Esophagus muscularis mucosa (tissue), 4 donors: Measurements from ENCODE around the gene SNRNP35. TPM values are rescaled to one million over a fixed set of nuclear protein-coding genes. Genes with fewer than 3 reads are reported as not detected.
A peak's percentile ranks its signal among the peaks of the same experiment; 100 is the strongest.

Source experiments
- DNase-seq: peaks from one replicate; pipeline ENCODE4 v3.0.0-alpha.2; 2017; ENCODE audit errors: extremely low spot score
- H3K27ac ChIP-seq, 4 donors: fragments of 200-600 bp; sonication (generic); replicated peaks in 1 of 4; 1 replicate in 3 of 4; 2 replicates in 1 of 4; pipeline ENCODE4 v1.5.1; 2016 to 2019; ENCODE audit warnings: mild to moderate bottlenecking in 1 of 4
- H3K27me3 ChIP-seq, 4 donors: fragments of 200-600 bp; sonication (generic); one replicate each; pipeline versions ENCODE4 v1.5.1 to v1.6.0; 2016 to 2019
- H3K36me3 ChIP-seq, 4 donors: fragments of 200-600 bp; sonication (generic); one replicate each; pipeline ENCODE4 v1.5.1; 2016 to 2019
- H3K4me1 ChIP-seq, 4 donors: fragments of 200-600 bp; sonication (generic); one replicate each; pipeline ENCODE4 v1.5.1; 2016 to 2019
- H3K4me3 ChIP-seq, 4 donors: fragments of 200-600 bp; sonication (generic); 1 replicate in 2 of 4; 2 replicates in 2 of 4; pipeline ENCODE4 v1.5.1; 2016 to 2019; ENCODE audit warnings: mild to moderate bottlenecking in 4 of 4, moderate library complexity in 1 of 4
- H3K9me3 ChIP-seq, 4 donors: fragments of 200-600 bp; sonication (generic); 1 replicate in 3 of 4; 2 replicates in 1 of 4; pipeline ENCODE4 v1.5.1; 2016 to 2019
- EP300 ChIP-seq: sonication (generic); formaldehyde crosslinking; IDR thresholded peaks from one replicate; pipeline ENCODE4 v1.6.1; 2017; ENCODE audit warnings: antibody characterized with exemption
- POLR2A ChIP-seq: fragments of 450-650 bp; IDR thresholded peaks from one replicate; pipeline ENCODE4 v1.6.1; 2017; ENCODE audit warnings: antibody characterized with exemption, moderate library complexity, mild to moderate bottlenecking, low read depth
- POLR2AphosphoS5 ChIP-seq, 2 donors: sonication (generic); formaldehyde crosslinking; IDR thresholded peaks; one replicate each; pipeline ENCODE4 v1.6.1; 2017; ENCODE audit warnings: antibody characterized with exemption in 2 of 2
- WGBS: methylation state at CpG from one replicate; pipeline ENCODE4 v1.1.5; 2018; 5-methylcytosine and 5-hydroxymethylcytosine counted together
- intact Hi-C: fragments of 100-400 bp; cut with DNase I; formaldehyde crosslinking; loops from one replicate; pipeline ENCODE4 v1.15.1; 2023
- total RNA-seq, 4 donors: library from RNA; depleted of rRNA; stranded (reverse); fragments of >200 nt; gene quantifications; one replicate each; pipeline versions ENCODE4 v1.1.0 to v1.2.1, GENCODE V29; 2016
- TF ChIP-seq, protein P1 (sequence below), 3 experiments: fragments of 200-600 bp in 2 of 3; fragments of 450-650 bp in 1 of 3; sonication (generic) in 2 of 3; IDR thresholded peaks; one replicate each; pipeline ENCODE4 v1.5.1; 2017 to 2019; ENCODE audit warnings: antibody characterized with exemption in 3 of 3, mild to moderate bottlenecking in 2 of 3, moderate library complexity in 1 of 3

SNRNP35 gene
- total RNA-seq, 4 donors from 2014 or later: 11.6 to 27.4 (median 17.0) TPM

GRCh38 chr12:123435636-123436016 lies 22.3 kb upstream of the SNRNP35 start:
- H3K4me3 ChIP-seq: peak overlapping the region; percentile 66 to 94 (median 78)
- no peaks in the 10 kb centered on the region for H3K27me3 ChIP-seq
- TF ChIP-seq, protein P1, sequence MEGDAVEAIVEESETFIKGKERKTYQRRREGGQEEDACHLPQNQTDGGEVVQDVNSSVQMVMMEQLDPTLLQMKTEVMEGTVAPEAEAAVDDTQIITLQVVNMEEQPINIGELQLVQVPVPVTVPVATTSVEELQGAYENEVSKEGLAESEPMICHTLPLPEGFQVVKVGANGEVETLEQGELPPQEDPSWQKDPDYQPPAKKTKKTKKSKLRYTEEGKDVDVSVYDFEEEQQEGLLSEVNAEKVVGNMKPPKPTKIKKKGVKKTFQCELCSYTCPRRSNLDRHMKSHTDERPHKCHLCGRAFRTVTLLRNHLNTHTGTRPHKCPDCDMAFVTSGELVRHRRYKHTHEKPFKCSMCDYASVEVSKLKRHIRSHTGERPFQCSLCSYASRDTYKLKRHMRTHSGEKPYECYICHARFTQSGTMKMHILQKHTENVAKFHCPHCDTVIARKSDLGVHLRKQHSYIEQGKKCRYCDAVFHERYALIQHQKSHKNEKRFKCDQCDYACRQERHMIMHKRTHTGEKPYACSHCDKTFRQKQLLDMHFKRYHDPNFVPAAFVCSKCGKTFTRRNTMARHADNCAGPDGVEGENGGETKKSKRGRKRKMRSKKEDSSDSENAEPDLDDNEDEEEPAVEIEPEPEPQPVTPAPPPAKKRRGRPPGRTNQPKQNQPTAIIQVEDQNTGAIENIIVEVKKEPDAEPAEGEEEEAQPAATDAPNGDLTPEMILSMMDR (IDR thresholded peaks at IDR 0.05): no peak
- TF ChIP-seq POLR2A (no peak), POLR2AphosphoS5 (IDR thresholded peaks at IDR 0.05) (no peak), EP300 (no peak)
- H3K4me1 ChIP-seq: peaks cover 22 to 51% (median 49%) of the 10 kb centered on the region in 4 donors
- WGBS: 39% methylated on average over 5 of the region's 5 CpGs
- H3K27ac ChIP-seq: peak overlapping the region; percentile 73 to 83 (median 78)
- no peaks in the 10 kb centered on the region for H3K9me3 ChIP-seq
- intact Hi-C loops: loop anchor here (10.0 kb wide), 1 partner anchor 99 kb away; the partner anchor contains the start of gene RILPL1
- DNase-seq: no peak
- peaks cover 0 to 10% (median 7%) of the 10 kb centered on the region in 4 donors for H3K36me3 ChIP-seq

DNA sequence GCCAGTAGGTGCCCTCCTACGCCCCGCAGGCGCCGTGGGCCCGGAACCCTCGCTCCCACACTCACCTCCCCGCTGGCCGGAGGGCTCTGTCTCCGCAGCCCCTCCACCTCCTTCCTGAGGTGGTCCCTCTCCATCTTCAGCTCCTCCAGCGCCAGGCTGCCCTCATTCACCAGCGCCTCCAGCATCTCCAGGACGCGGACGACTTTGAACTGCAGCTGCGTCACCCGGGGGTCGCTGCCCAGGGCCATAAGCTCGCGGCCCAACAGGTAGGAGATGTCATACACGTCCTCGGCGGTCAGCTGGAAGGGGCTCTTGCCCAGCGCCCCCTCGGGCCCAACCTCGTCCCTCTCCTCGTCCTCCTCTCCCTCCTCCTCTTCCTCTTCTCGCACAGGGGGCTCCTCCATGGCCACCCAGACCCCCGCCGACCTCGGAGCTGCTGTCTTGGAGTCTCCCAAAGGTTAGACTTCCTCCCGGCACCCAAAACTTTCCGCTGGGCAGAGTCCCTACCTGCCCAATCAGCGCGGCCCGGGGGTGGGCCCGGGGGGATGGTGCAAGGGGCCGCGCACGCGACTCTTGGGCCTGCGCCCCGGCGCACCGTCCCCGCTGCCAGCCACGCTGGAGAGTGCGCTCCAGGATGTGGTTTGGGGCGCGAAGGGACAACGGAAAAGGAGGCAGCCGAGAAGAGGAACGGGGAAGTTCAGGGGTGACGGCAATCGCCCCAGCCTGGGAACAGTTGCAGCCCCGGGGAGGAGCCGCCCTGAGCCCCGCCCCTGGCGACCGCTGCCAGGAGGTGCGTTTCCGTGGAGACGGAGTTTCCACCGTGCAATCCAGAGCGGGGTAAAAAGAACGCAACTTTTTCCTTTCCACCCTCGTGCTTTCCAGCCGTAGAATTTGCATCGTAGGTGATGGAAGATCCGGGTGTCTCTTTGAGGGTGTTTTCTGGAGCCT lies 21.6 kb upstream of the SNRNP35 start, which contains the start of gene RILPL2:
Gene RILPL2, minus strand, starts transcription at position 668 of the 948 bp plus-strand sequence. Its CDS starts 264 bp downstream, at position 404.
- Histone ChIP-seq H3K36me3 (peaks cover 0 to 4% (median under 1%) of the 10 kb centered on the region in 4 donors), H3K4me1 (peaks cover 22 to 51% (median 49%) of the 10 kb centered on the region in 4 donors), H3K27ac (peak within 1 kb of the TSS; percentile 73 to 83 (median 78)), H3K4me3 (peak within 1 kb of the TSS; percentile 66 to 94 (median 78)), H3K27me3 (no peaks in the 10 kb centered on the region), H3K9me3 (no peaks in the 10 kb centered on the region)
- TF ChIP-seq EP300: no peak
- peak; percentile 75 to 82 for TF ChIP-seq POLR2AphosphoS5 (IDR thresholded peaks at IDR 0.05)
- TF ChIP-seq POLR2A: peak; percentile 35
- TF ChIP-seq, protein P1 (IDR thresholded peaks at IDR 0.05): peak in 1 of 3 experiments; percentile 13
- intact Hi-C loops: loop anchor here (10.0 kb wide), 1 partner anchor 99 kb away; the partner anchor contains the start of gene RILPL1
- DNase-seq: peak; percentile 96
- WGBS: under 1% methylated on average over 51 of the region's 69 CpGs

GRCh38 chr12:123441523-123442164 lies 16.3 kb upstream of the SNRNP35 start:
- no peak for TF ChIP-seq POLR2AphosphoS5 (IDR thresholded peaks at IDR 0.05)
- no peak for TF ChIP-seq EP300
- TF ChIP-seq POLR2A: no peak
- TF ChIP-seq, protein P1 (IDR thresholded peaks at IDR 0.05): no peak
- no peak for DNase-seq
- 87% methylated on average over 13 of the region's 13 CpGs for WGBS
- intact Hi-C loops: no loop called here
- Histone ChIP-seq H3K36me3 (no peaks in the 10 kb centered on the region), H3K27ac (no peak overlapping the region), H3K4me1 (peaks cover 24 to 35% (median 27%) of the 10 kb centered on the region in 4 donors), H3K27me3 (no peaks in the 10 kb centered on the region), H3K4me3 (no peak overlapping the region), H3K9me3 (no peaks in the 10 kb centered on the region)

GRCh38 chr12:123442774-123443173 lies 15.2 kb upstream of the SNRNP35 start:
- H3K27me3 ChIP-seq: no peaks in the 10 kb centered on the region
- WGBS: 71% methylated on average over 4 of the region's 4 CpGs
- H3K4me3 ChIP-seq: no peak overlapping the region
- TF ChIP-seq, protein P1 (IDR thresholded peaks at IDR 0.05): no peak
- no peak for TF ChIP-seq POLR2AphosphoS5 (IDR thresholded peaks at IDR 0.05)
- TF ChIP-seq POLR2A: no peak
- TF ChIP-seq EP300: no peak
- intact Hi-C loops: no loop called here
- no peaks in the 10 kb centered on the region for H3K36me3 ChIP-seq
- no peaks in the 10 kb centered on the region for H3K9me3 ChIP-seq
- H3K4me1 ChIP-seq: peaks cover 21 to 29% (median 25%) of the 10 kb centered on the region in 4 donors
- no peak overlapping the region for H3K27ac ChIP-seq
- DNase-seq: no peak
